Measurements from ENCODE around the gene GBF1. TPM values are rescaled to one million over a fixed set of nuclear protein-coding genes. Genes with fewer than 3 reads are reported as not detected.

Gene GBF1
- polyA plus RNA-seq, 1 donor from 2014 or later = 12.6 TPM

DNA sequence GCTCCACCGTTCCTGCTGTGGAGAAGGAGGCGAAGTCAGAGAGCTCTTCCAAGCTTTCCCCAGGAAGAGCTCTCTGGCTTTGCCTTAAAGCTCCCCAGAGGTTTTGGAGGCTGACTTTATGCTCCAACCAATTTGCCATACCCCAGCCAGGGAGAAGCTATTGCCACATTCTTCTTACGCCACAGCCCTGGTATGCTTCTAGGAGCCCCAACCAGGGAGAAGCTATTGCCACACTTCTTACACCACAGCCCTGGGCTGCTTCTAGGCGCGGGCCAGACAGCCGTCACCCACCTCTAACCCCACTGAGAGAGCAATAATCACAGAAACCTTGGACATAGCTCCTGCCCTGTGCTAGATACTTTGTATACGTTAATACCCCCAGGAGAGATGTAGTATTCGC is 18.3 kb upstream of the GBF1 start:
- peaks cover 8 to 14% (median 13%) of the 10 kb centered on the region in 3 donors for H3K4me1 Mint-ChIP-seq
- H3K36me3 Mint-ChIP-seq = no peaks in the 10 kb centered on the region
- no peak overlapping the region for H3K27ac Mint-ChIP-seq
- H3K4me3 Mint-ChIP-seq = peak overlapping the region in 2 of 4 donors; percentile 10 to 75
- peaks cover 52% of the 10 kb centered on the region for H3K27me3 Mint-ChIP-seq
- no peaks in the 10 kb centered on the region for H3K9me3 Mint-ChIP-seq

DNA sequence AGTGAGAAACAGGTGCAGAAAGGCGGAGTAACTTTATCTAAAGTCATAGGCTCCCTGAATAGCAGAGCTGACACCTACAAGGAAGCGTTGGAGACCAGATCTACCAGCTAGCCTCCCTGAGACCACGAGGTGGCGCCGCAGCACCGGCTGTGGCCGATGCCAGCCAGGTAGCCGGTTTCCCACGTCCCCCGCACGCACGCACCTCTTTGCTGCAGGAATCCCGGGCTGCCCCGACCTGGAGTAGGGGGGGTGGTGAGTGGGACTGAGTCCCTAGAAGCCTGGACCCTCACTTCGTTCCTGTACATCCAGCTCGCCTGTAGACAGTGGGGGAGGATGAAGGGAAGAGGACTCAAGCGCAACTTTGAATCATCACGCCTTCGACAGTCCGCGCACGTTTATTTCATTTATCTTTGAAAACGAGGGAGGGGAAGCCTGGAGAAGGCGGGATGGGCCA is 15.5 kb upstream of the GBF1 start:
- Mint-ChIP-seq H3K4me1 (peaks cover 8 to 19% (median 14%) of the 10 kb centered on the region in 3 donors), H3K27ac (peak overlapping the region in 2 of 3 donors; percentile 49 to 62), H3K27me3 (peaks cover 51% of the 10 kb centered on the region), H3K9me3 (no peaks in the 10 kb centered on the region), H3K36me3 (no peaks in the 10 kb centered on the region), H3K4me3 (peak overlapping the region; percentile 79 to 94 (median 88))

DNA sequence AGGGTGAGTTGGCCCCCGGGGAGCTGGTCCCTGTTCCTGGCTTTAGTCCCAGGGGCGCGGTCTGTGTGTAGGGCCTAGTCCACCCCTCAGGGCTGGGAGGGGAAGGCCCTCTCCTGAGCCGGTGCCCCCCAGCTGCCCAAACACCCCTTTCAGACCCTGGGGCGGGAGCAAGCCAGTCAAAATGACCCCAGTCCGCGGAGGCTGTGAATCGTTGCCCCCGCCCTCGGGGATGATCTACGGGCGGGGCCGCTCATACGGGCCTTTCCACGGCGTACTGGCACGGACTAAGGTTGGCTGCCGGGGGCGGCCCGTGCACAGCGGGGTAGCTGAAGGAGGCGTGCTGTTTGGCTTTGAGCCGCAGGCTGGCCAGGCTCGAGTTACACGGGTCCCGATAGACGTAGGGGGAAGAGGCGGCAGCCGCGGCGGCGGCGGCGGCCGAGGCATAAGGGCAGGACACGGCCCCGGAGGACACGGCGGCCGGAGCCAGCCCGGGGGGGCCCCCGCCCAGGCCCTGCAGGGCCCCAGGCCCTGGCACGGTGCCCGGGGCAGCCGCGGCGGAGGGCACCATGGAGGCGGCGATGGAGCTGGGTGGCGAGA is 15.0 kb upstream of the GBF1 start:
- H3K27ac Mint-ChIP-seq = peak overlapping the region in 1 of 3 donors; percentile 62
- no peaks in the 10 kb centered on the region for H3K36me3 Mint-ChIP-seq
- H3K4me1 Mint-ChIP-seq = peaks cover 8 to 19% (median 14%) of the 10 kb centered on the region in 3 donors
- no peaks in the 10 kb centered on the region for H3K9me3 Mint-ChIP-seq
- H3K27me3 Mint-ChIP-seq = peaks cover 51% of the 10 kb centered on the region
- H3K4me3 Mint-ChIP-seq = peak overlapping the region; percentile 79 to 94 (median 89)

- no peak overlapping the region for H3K27ac Mint-ChIP-seq
- H3K4me3 Mint-ChIP-seq = peak overlapping the region in 3 of 4 donors; percentile 76 to 94 (median 89)
- no peaks in the 10 kb centered on the region for H3K36me3 Mint-ChIP-seq
- H3K9me3 Mint-ChIP-seq = no peaks in the 10 kb centered on the region
- peaks cover 53% of the 10 kb centered on the region for H3K27me3 Mint-ChIP-seq
- H3K4me1 Mint-ChIP-seq = peaks cover 8 to 17% (median 10%) of the 10 kb centered on the region in 3 donors
These were observed 14.4 kb upstream of the GBF1 start for GRCh38 chr10:102230861-102231356.

GRCh38 chr10:102231357-102232318 is 13.7 kb upstream of the GBF1 start:
- H3K36me3 Mint-ChIP-seq = no peaks in the 10 kb centered on the region
- peaks cover 4 to 11% (median 5%) of the 10 kb centered on the region in 3 donors for H3K4me1 Mint-ChIP-seq
- H3K9me3 Mint-ChIP-seq = no peaks in the 10 kb centered on the region
- peaks cover 57% of the 10 kb centered on the region for H3K27me3 Mint-ChIP-seq
- peak overlapping the region in 1 of 3 donors; percentile 64 for H3K27ac Mint-ChIP-seq
- H3K4me3 Mint-ChIP-seq = peak overlapping the region; percentile 33 to 94 (median 82)

GRCh38 chr10:102233997-102234396 is 11.3 kb upstream of the GBF1 start:
- H3K27me3 Mint-ChIP-seq = peaks cover 36% of the 10 kb centered on the region
- no peaks in the 10 kb centered on the region for H3K9me3 Mint-ChIP-seq
- peaks cover 4 to 11% (median 5%) of the 10 kb centered on the region in 3 donors for H3K4me1 Mint-ChIP-seq
- H3K27ac Mint-ChIP-seq = no peak overlapping the region
- no peak overlapping the region for H3K4me3 Mint-ChIP-seq
- H3K36me3 Mint-ChIP-seq = no peaks in the 10 kb centered on the region

GRCh38 chr10:102234888-102235597 is 10.3 kb upstream of the GBF1 start:
- Mint-ChIP-seq H3K4me1 (peaks cover under 1 to 9% (median 1%) of the 10 kb centered on the region in 3 donors), H3K9me3 (no peaks in the 10 kb centered on the region), H3K27me3 (peaks cover 26% of the 10 kb centered on the region), H3K4me3 (no peak overlapping the region), H3K27ac (no peak overlapping the region), H3K36me3 (no peaks in the 10 kb centered on the region)

GRCh38 chr10:102235598-102235920 is 9.8 kb upstream of the GBF1 start:
- Mint-ChIP-seq H3K4me3 (no peak overlapping the region), H3K36me3 (no peaks in the 10 kb centered on the region), H3K4me1 (peaks cover 0 to 9% (median 1%) of the 10 kb centered on the region in 3 donors), H3K27me3 (peaks cover 30% of the 10 kb centered on the region), H3K27ac (peak overlapping the region in 1 of 3 donors; percentile 13), H3K9me3 (no peaks in the 10 kb centered on the region)

GRCh38 chr10:102236006-102236405 is 9.3 kb upstream of the GBF1 start:
- H3K4me3 Mint-ChIP-seq = no peak overlapping the region

DNA sequence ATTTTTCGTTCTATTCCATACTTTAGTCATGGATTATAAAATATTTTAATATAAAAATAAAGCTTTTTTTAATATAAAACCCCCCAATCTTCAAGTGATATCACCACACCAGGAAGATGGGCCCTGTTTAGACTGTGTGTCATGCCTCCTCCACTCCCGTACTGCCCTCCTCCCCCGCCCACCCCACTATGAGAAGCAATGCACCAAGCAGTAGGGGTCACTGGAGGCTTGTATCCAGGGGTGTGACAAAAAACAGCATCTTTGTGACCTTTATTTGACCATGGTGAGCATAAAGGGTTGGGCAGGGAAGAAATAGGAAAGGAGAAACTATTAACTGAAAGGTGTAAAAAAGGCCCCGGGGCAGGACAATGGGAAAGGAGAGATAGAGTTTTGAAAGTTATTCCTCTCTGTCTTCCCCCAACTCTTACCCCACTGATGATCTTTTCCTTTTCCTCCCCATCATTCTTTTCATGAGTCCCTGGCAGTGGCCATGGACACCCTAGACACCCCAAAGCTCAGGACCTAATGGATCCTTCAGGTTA is 7.5 kb upstream of the GBF1 start:
- no peaks in the 10 kb centered on the region for H3K36me3 Mint-ChIP-seq
- H3K9me3 Mint-ChIP-seq = no peaks in the 10 kb centered on the region
- peaks cover 33% of the 10 kb centered on the region for H3K27me3 Mint-ChIP-seq
- H3K27ac Mint-ChIP-seq = no peak overlapping the region
- peaks cover 5 to 8% (median 6%) of the 10 kb centered on the region in 3 donors for H3K4me1 Mint-ChIP-seq
- no peak overlapping the region for H3K4me3 Mint-ChIP-seq

More at GRCh38 chr10:102236006-102236405, 9.3 kb upstream of the GBF1 start:
- Mint-ChIP-seq H3K27me3 (peaks cover 30% of the 10 kb centered on the region), H3K4me1 (peaks cover 0 to 9% (median 1%) of the 10 kb centered on the region in 3 donors), H3K27ac (no peak overlapping the region), H3K36me3 (no peaks in the 10 kb centered on the region), H3K9me3 (no peaks in the 10 kb centered on the region)

DNA sequence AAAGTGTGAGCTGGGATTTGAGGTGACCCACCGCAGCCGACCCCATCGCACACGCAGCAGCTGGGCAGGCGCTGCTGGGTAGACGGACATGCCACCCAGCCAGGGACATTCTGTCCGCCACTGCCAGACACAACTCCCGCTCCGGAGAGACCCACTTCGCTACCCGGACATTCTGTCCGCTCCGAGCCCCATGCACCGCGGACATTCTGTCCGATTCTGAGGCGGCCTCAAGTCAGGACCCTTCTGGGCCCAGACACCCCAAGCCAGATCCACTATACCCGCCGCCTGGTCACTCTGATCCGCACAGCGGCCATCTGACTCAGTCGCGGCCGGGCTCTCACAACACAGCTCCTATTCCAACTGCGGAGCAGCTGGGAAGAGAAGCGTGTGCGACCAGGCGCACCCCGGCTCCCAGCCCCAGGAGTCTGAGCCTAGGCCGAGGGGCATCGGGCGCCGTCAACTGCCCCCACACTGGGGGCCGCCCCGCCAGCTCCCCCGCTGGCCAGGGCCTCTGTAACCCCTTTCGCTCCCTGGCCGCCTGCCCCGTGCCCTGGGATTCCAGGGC is 4.8 kb upstream of the GBF1 start:
- Mint-ChIP-seq H3K27ac (peak overlapping the region in 1 of 3 donors; percentile 67), H3K9me3 (no peaks in the 10 kb centered on the region), H3K4me3 (peak overlapping the region; percentile 15 to 80 (median 54)), H3K27me3 (peaks cover 31% of the 10 kb centered on the region), H3K36me3 (no peaks in the 10 kb centered on the region), H3K4me1 (peaks cover 9 to 18% (median 11%) of the 10 kb centered on the region in 3 donors)

GRCh38 chr10:102241032-102241443 is 4.3 kb upstream of the GBF1 start:
- H3K27me3 Mint-ChIP-seq = peaks cover 26% of the 10 kb centered on the region
- H3K36me3 Mint-ChIP-seq = no peaks in the 10 kb centered on the region
- H3K4me3 Mint-ChIP-seq = peak overlapping the region in 3 of 4 donors; percentile 46 to 80 (median 63)
- H3K27ac Mint-ChIP-seq = no peak overlapping the region
- H3K4me1 Mint-ChIP-seq = peaks cover 9 to 18% (median 11%) of the 10 kb centered on the region in 3 donors
- H3K9me3 Mint-ChIP-seq = no peaks in the 10 kb centered on the region

- Mint-ChIP-seq H3K4me1 (peaks cover 13 to 24% (median 16%) of the 10 kb centered on the region in 3 donors), H3K9me3 (no peaks in the 10 kb centered on the region), H3K4me3 (peak within 1 kb of the TSS; percentile 30 to 84 (median 80)), H3K27ac (peak within 1 kb of the TSS in 2 of 3 donors; percentile 3 to 67), H3K36me3 (no peaks in the 10 kb centered on the region), H3K27me3 (peaks cover 24% of the 10 kb centered on the region)
These were observed 3.8 kb upstream of the GBF1 start, which contains the start of gene PITX3 for GRCh38 chr10:102241444-102242117. Gene PITX3 (minus strand): TSS chr10:102241512. CDS start chr10:102232080, 9,432 bp downstream.

All from IgD-negative memory B cell (primary cell).